Pulmonary artery endothelial cell (primary cell): ENCODE data around the gene SCN4B. TPM values are rescaled to one million over a fixed set of nuclear protein-coding genes. Genes with fewer than 3 reads are reported as not detected.

Experiments
- DNase-seq: peaks from one replicate; pipeline ENCODE4 v3.0.0-alpha.2; 2011; ENCODE audit warnings: low read depth, low spot score
- total RNA-seq: library from RNA; depleted of rRNA; stranded (reverse); fragments of >200 nt; gene quantifications from 2 replicates; pipeline ENCODE4 v1.2.3, GENCODE V29; 2014

SCN4B gene
- total RNA-seq, 1 donor from 2014 or later = 0.13 TPM

DNA sequence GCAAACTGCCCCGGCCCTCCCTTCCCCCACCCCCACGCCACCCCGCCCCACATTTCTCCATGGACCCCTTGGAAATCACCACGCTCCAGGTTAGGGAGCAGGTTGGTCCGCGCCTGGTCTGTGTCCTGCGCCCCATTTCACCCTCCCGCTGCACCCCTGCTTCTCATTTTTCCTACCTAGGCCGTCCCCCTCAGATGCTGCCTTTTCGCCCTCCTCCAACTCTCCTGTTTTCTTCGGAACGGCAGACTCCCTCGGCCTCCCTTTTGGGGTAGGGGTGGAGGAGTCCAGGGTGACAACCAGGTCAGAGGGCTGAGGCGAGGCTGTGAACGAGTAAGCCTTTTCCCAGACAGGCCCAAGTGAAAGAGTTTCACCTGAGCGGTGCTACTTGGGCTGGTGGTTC, 893 bp upstream of the SCN4B start:
- DNase-seq = no peak

GRCh38 chr11:118152020-118152551, 537 bp downstream of the SCN4B start:
- DNase-seq = no peak

- no peak for DNase-seq
Observed at GRCh38 chr11:118151431-118151830, 1.2 kb downstream of the SCN4B start.

DNA sequence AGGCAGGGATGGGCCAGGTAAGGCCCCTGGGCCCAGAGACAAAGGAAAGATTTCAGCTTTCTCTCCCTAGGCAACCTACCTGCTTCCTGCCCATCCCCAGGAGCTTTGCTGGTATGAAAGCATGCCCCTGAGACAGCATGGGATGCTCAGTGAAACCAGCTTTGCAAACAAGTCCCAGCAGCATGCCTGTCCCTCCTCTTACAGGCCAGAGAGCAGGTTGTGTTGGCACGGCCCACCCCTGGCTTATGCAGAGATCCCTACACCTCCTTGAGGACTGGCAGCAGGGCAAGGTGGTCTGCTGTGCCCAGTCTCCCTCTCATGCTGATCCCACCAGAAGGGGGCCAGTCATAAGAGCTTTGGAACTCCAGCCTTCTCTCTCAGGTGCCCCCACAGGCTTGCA, 3.1 kb downstream of the SCN4B start:
- no peak for DNase-seq

DNA sequence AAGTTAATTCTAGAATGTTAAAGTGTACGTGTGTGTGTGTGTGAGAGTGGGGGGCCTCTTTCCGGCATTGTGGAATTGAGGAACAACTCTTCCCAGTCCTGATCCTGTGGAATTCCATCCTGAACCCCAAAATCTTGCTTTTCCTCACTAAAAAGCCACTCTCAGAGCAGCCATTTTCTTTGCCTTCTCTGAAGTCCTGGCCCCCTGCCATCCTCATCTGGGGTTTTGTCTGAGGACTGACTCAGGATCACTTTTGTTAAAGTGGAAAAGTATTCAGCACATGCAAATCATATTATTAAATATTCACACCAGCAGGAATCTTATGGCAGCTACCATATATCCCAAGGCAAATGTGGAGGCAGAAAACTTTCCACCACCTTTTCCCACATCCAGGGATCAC, 3.8 kb downstream of the SCN4B start:
- DNase-seq = no peak

GRCh38 chr11:118148240-118148639, 4.4 kb downstream of the SCN4B start:
- no peak for DNase-seq

DNA sequence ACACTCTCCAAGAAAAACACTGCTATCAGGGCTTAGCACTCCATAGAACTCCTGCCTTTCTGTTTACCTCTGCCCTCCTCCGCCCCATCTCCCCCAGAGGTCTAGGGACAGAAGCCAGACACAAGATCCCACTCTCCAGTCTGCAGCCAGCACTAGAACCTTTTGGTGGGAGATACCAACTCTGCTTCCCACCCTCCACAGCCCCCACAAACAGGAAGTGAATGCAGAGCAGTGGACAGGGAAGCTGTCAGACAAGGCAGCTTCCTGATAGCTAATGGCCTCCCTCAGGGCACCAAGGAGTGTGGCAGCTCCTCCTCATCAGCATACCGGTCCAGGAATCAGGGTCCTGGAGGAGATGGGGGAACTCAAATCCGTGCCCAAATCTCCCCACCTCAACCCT, 5.1 kb downstream of the SCN4B start:
- no peak for DNase-seq

GRCh38 chr11:118146554-118146953, 6.1 kb downstream of the SCN4B start:
- DNase-seq = no peak

- peak; percentile 8 for DNase-seq
Observed at GRCh38 chr11:118145285-118146227, 7.1 kb downstream of the SCN4B start.

DNA sequence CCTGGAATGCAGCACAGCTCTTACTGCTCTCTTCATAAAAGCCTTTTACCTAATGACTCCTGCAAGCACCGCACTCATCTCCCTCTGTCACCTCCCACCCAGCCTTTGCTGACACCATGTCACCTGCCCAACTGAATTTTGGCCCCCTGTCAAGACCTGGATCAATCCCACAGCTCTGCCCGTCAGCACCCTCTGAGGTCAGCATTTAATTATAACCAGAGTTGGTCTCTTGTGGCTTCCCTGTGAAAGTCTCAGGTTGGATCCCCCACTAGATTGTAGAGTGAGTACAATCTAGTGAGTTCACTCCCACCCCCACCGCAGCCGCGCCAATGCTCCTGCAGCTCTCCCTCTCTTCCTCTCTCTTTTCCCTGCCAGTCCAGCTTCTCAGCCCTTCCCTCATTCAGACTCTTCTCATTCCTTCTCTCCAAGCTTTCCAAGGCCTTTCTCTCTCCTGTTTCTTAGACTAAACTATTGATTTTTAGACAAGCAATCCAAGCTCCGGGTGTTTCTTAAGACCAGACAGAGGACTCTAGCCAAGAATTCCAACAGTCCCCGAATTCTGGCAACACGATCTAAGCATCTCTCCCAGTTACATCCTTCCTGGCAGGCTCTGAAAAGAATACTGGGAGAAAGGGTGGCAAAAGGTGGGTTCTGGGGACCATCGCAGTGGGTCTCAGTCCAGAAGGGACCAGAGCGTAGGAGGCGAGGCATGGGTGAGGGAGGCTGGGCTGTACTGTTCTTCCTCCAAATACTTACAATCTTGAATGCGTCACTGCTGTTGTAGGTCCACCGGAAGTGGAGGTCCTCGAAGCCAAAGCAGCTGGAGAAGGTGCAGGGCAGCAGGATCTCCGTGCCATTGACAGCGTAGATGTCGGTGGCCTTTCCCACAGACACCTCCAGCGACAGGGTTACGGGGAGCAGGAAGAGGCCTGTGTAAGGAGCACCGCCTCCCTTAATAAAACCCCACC, 8.0 kb downstream of the SCN4B start:
- no peak for DNase-seq

- no peak for DNase-seq
Observed at GRCh38 chr11:118143661-118144185, 8.9 kb downstream of the SCN4B start.

DNA sequence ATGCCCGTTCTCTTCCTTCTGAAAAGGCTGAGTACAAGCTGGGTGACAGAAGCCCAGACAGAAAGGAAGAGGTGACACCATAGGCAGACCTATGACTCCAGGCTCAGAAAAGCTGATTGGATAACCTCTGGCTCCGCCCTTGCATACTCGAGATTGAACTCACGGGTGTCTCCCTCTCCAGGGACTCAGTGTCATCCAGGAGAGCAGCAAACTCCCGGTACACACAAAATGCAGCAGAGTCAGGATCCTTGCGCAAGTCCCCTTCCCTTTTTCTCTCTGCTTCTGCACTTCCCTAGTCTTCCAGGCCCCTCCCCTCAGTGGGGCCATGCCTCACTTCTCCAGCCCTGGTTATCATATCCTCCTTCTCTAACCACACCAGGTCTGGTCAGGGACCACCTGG, 9.8 kb downstream of the SCN4B start:
- no peak for DNase-seq

GRCh38 chr11:118142081-118142480, 10.5 kb downstream of the SCN4B start:
- DNase-seq = no peak

DNA sequence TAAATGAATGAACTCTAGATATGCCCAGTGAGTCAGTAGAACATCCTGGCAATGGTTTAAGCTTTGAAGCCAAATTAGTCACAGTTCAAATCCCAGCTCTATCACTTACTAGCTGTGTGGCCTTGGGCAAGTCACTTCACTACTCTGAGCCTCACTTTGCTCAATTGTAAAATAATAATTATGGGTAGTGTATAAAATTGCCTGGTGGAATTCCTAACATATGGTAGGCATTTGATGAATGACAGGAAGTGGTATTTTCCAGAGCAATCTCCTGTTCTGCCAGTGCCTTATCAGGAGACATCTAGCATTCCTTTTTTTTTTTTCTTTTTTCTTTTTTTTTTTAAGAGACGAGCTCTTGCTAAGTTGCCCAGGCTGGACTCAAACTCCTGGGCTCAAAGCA, 13.0 kb downstream of the SCN4B start:
- DNase-seq = no peak

DNA sequence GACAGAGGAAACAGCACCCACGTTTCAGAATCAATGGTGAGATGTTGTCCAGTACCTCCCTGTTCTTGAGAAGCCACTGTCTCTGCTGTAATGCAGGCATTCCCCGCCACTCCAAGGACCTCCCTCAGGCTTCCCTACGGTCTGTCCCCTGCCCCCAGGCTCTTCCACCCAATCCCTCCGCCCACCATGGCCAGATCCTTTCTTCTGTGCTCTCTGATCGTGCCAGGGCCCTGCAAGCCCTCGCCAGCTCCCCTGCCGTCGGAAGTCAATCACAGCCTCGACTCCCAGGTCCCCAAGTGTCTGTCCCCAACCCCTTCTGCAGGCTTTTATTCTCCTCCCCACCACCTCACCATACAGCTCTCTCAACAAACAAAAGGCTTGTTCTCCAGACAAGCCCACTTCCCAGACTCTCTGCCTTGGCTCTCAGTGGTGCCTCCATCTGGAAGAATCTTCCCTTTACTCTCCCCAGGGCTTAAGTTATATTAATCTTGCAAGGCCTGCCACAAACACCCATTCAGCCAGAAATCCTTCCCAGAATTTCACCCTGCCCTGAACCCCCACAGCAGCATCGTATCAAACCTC, 13.7 kb downstream of the SCN4B start:
- DNase-seq = no peak

DNA sequence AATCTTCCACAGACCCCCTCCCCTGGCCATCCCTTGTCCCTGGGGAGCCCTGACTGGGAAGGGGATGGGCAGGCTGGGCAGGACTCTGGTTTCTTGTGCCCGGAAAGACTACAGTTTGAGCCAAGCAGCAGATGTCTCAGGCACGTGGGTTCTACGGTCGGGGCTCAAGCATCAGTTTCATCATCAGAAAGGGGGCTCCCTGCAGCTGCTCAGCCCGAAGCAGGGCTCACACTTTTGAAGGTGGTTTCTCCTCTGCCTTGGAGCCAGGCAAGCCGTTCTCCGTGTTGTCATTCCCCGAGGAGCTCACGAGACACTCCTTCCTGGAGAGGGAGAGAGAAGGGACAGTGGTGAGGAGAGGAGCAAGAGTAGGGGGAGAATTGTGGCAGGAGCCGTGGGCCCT, 15.8 kb downstream of the SCN4B start:
- no peak for DNase-seq

GRCh38 chr11:118136341-118136740, 16.3 kb downstream of the SCN4B start:
- DNase-seq = no peak

- no peak for DNase-seq
Observed at GRCh38 chr11:118135796-118136165, 16.8 kb downstream of the SCN4B start.

DNA sequence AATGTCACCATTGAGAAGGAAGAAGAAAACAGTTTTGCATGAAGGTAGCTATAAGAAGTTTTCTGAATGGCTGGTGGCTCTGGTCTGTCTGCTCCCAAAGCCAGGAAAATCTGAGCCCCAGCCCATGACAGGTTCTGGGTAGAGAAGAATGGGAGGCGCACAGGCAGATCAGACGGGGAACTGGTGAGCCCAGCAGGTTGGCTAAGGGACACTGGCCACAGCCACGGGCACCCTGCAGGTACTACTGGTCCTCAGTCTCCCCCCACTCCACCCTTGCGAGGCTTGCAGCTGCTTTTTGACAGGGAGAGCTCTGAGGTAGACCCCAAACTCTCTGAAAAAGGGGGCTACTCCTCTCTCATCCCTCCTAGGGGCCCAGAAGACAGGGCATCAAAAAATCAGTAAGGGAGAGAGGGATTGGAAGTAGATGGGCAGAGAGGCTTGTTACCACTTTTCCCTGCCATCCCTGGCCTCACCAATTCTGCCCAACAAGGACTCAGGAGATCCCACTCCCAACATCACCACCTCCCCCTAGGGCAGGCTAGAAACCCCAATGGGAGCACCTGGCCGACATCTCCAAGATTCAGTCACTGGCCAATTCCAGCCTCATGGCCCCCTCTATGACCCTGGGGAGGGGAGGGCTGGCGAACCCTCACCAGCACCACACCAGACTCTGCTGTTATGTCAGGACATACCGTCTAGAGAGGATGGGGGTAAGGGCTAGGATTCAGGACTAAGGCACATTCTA, 17.4 kb downstream of the SCN4B start:
- DNase-seq = no peak

- DNase-seq = no peak
Observed at GRCh38 chr11:118133816-118134215, 18.8 kb downstream of the SCN4B start.
